Gastrocnemius medialis (tissue), 4 donors: ENCODE results near the gene HEMGN.

Experiments used
- CTCF ChIP-seq, 5 experiments: fragments of 450-650 bp in 3 of 5; fragments of 200-600 bp in 2 of 5; sonication (generic) in 2 of 5; IDR thresholded peaks in 4 of 5; conservative IDR thresholded peaks in 1 of 5; 1 replicate in 4 of 5; 2 replicates in 1 of 5; pipeline ENCODE4 v1.5.1; 2016 to 2019; ENCODE audit warnings: antibody characterized with exemption in 5 of 5, mild to moderate bottlenecking in 3 of 5, moderate library complexity in 3 of 5
- POLR2A ChIP-seq, 2 donors: fragments of 450-650 bp; IDR thresholded peaks; one replicate each; pipeline ENCODE4 v1.6.1; 2017; ENCODE audit warnings: antibody characterized with exemption in 2 of 2, mild to moderate bottlenecking in 2 of 2, moderate library complexity in 2 of 2

- TF ChIP-seq CTCF (IDR thresholded peaks at IDR 0.05 in 4 of 5, conservative IDR thresholded peaks at IDR 0.05 in 1 of 5): no peak
- no peak for TF ChIP-seq POLR2A (IDR thresholded peaks at IDR 0.05)
Observed at GRCh38 chr9:97978371-97979130, 40.6 kb upstream of the HEMGN start.
